Stimulated activated memory B cell treated with anti-CD40 and anti-IgM and Interleukin-4, amounts not matched to agents 10 μg/mL and 1 μg/mL and 100 μg/mL, for 72 hours (primary cell): ENCODE results near the gene SMARCA2.

ENCODE experiments used
- ATAC-seq: fragments of 150-1000 bp; cut with Tn5 transposase; 2 replicates; pipeline ENCODE4 v1.10.0; 2021
- H3K27ac Mint-ChIP-seq: one replicate; pipeline ENCODE4 v1.8.0; 2022; ENCODE audit warnings: mild to moderate bottlenecking, mixed read lengths
- H3K27me3 Mint-ChIP-seq: one replicate; pipeline ENCODE4 v1.8.0; 2022; ENCODE audit warnings: mixed read lengths
- H3K36me3 Mint-ChIP-seq: one replicate; pipeline ENCODE4 v1.8.0; 2022; ENCODE audit warnings: mixed read lengths
- H3K4me1 Mint-ChIP-seq: one replicate; pipeline ENCODE4 v1.8.0; 2022; ENCODE audit warnings: mixed read lengths
- H3K4me3 Mint-ChIP-seq: one replicate; pipeline ENCODE4 v1.8.0; 2022; ENCODE audit warnings: mild to moderate bottlenecking, moderate library complexity, mixed read lengths
- H3K9me3 Mint-ChIP-seq: one replicate; pipeline ENCODE4 v1.8.0; 2022; ENCODE audit warnings: mixed read lengths

The SMARCA2 gene

GRCh38 chr9:2173170-2173569 lies 158.0 kb downstream of the SMARCA2 start:
- Mint-ChIP-seq H3K27ac (no peak overlapping the region), H3K4me1 (no peaks in the 10 kb centered on the region), H3K36me3 (peaks cover 48% of the 10 kb centered on the region), H3K9me3 (peaks cover 4% of the 10 kb centered on the region), H3K27me3 (no peaks in the 10 kb centered on the region), H3K4me3 (no peak overlapping the region)
- no peak for ATAC-seq

DNA sequence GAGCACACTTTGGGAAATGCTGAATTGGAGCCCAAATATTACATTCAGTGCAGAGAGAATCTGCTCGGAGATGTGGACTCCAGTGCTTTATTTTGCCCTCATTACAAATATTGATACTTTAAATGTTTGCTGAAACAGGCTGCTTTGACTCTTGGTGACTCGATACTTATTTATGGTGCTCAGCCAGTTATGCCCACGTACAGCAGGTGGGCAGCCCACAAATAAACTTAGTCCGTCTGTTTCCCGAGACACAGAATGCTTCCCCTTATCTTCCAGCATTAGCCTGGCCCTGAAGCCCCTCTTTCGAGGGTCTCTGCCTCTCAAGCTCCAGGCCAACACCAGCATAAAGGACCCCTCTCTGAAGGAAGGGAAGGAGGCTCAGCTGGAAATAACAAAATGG lies 158.7 kb downstream of the SMARCA2 start:
- H3K4me1 Mint-ChIP-seq, result no peaks in the 10 kb centered on the region
- no peak for ATAC-seq
- peaks cover 50% of the 10 kb centered on the region for H3K36me3 Mint-ChIP-seq
- no peaks in the 10 kb centered on the region for H3K27me3 Mint-ChIP-seq
- no peak overlapping the region for H3K27ac Mint-ChIP-seq
- H3K9me3 Mint-ChIP-seq, result peaks cover 4% of the 10 kb centered on the region
- H3K4me3 Mint-ChIP-seq, result no peak overlapping the region

GRCh38 chr9:2174306-2174705 lies 159.2 kb downstream of the SMARCA2 start:
- no peaks in the 10 kb centered on the region for H3K4me1 Mint-ChIP-seq
- no peaks in the 10 kb centered on the region for H3K27me3 Mint-ChIP-seq
- peaks cover 48% of the 10 kb centered on the region for H3K36me3 Mint-ChIP-seq
- H3K9me3 Mint-ChIP-seq, result peaks cover 4% of the 10 kb centered on the region
- no peak overlapping the region for H3K4me3 Mint-ChIP-seq
- no peak overlapping the region for H3K27ac Mint-ChIP-seq
- no peak for ATAC-seq

GRCh38 chr9:2174911-2175310 lies 159.8 kb downstream of the SMARCA2 start:
- H3K9me3 Mint-ChIP-seq, result peaks cover 4% of the 10 kb centered on the region

DNA sequence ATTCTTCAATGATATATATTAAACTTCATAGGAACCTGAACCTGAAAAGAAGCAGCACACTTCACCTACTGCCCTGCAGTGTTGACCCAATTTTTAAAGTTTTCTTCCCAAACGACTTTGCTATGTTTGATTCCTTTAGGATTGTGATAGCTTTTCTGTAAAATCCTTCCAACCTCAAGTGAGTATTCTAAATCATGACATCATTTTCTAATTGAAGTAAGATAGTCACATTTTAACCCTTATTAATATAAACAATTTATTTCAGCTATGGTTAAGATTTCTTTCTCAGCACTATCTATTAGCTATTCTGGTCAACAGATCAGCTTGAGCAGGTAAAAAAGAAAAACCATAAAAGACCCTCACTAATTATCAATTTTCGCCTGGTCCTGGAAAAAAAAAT lies 162.0 kb downstream of the SMARCA2 start:
- Mint-ChIP-seq H3K36me3 (peaks cover 37% of the 10 kb centered on the region), H3K4me3 (no peak overlapping the region), H3K27me3 (no peaks in the 10 kb centered on the region), H3K27ac (no peak overlapping the region), H3K9me3 (peaks cover 4% of the 10 kb centered on the region), H3K4me1 (no peaks in the 10 kb centered on the region)
- ATAC-seq, result no peak

More at GRCh38 chr9:2174911-2175310, 159.8 kb downstream of the SMARCA2 start:
- Mint-ChIP-seq H3K4me1 (no peaks in the 10 kb centered on the region), H3K27ac (no peak overlapping the region), H3K36me3 (peaks cover 45% of the 10 kb centered on the region), H3K4me3 (no peak overlapping the region), H3K27me3 (no peaks in the 10 kb centered on the region)
- ATAC-seq, result no peak

- Mint-ChIP-seq H3K9me3 (no peaks in the 10 kb centered on the region), H3K27me3 (no peaks in the 10 kb centered on the region), H3K4me3 (no peak overlapping the region), H3K27ac (no peak overlapping the region), H3K4me1 (no peaks in the 10 kb centered on the region), H3K36me3 (peaks cover 31% of the 10 kb centered on the region)
- no peak for ATAC-seq
Observed at GRCh38 chr9:2178034-2178734, 163.0 kb downstream of the SMARCA2 start.

- peaks cover 36% of the 10 kb centered on the region for H3K36me3 Mint-ChIP-seq
- no peaks in the 10 kb centered on the region for H3K27me3 Mint-ChIP-seq
- no peaks in the 10 kb centered on the region for H3K4me1 Mint-ChIP-seq
- no peak overlapping the region for H3K4me3 Mint-ChIP-seq
- ATAC-seq, result no peak
- no peaks in the 10 kb centered on the region for H3K9me3 Mint-ChIP-seq
- no peak overlapping the region for H3K27ac Mint-ChIP-seq
Observed at GRCh38 chr9:2179567-2179966, 164.4 kb downstream of the SMARCA2 start.

DNA sequence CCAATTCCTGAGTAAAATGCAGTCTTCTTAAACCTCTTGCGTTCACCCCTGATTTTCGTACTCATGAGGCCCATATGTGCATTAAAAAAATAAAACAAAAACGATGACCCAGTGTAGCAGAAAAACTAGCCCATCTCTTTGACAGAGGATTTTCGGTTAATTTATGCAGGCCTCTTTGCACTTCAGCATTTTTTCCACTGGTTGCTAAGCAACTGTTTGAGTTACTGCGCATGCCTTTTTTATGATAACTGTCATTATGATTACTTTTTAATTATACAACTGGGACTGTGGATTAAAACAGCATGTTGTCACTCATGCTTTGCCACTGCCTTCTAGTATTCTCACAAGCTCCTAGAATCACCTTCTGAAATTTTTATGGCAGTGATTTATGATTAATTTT lies 165.0 kb downstream of the SMARCA2 start:
- no peaks in the 10 kb centered on the region for H3K9me3 Mint-ChIP-seq

GRCh38 chr9:2180704-2181103 lies 165.6 kb downstream of the SMARCA2 start:
- ATAC-seq, result no peak
- Mint-ChIP-seq H3K27me3 (no peaks in the 10 kb centered on the region), H3K36me3 (peaks cover 36% of the 10 kb centered on the region), H3K27ac (no peak overlapping the region), H3K4me1 (no peaks in the 10 kb centered on the region), H3K4me3 (no peak overlapping the region), H3K9me3 (no peaks in the 10 kb centered on the region)

More for the DNA sequence above, 165.0 kb downstream of the SMARCA2 start:
- Mint-ChIP-seq H3K4me1 (no peaks in the 10 kb centered on the region), H3K36me3 (peaks cover 35% of the 10 kb centered on the region), H3K27me3 (no peaks in the 10 kb centered on the region), H3K4me3 (no peak overlapping the region), H3K27ac (no peak overlapping the region)
- ATAC-seq, result no peak

- no peak for ATAC-seq
- Mint-ChIP-seq H3K4me1 (no peaks in the 10 kb centered on the region), H3K9me3 (no peaks in the 10 kb centered on the region), H3K27me3 (no peaks in the 10 kb centered on the region), H3K4me3 (no peak overlapping the region), H3K36me3 (peaks cover 46% of the 10 kb centered on the region), H3K27ac (no peak overlapping the region)
Observed at GRCh38 chr9:2181792-2182191, 166.6 kb downstream of the SMARCA2 start.

GRCh38 chr9:2190939-2191608 lies 175.9 kb downstream of the SMARCA2 start:
- Mint-ChIP-seq H3K4me3 (no peak overlapping the region), H3K27me3 (no peaks in the 10 kb centered on the region), H3K36me3 (peaks cover 88% of the 10 kb centered on the region), H3K27ac (no peak overlapping the region), H3K4me1 (no peaks in the 10 kb centered on the region), H3K9me3 (no peaks in the 10 kb centered on the region)
- no peak for ATAC-seq

- Mint-ChIP-seq H3K27ac (no peak overlapping the region), H3K36me3 (peaks cover 89% of the 10 kb centered on the region), H3K4me1 (no peaks in the 10 kb centered on the region), H3K27me3 (no peaks in the 10 kb centered on the region), H3K4me3 (no peak overlapping the region), H3K9me3 (no peaks in the 10 kb centered on the region)
- ATAC-seq, result no peak
Observed at GRCh38 chr9:2191609-2191972, 176.4 kb downstream of the SMARCA2 start.

GRCh38 chr9:2192356-2192979 lies 177.3 kb downstream of the SMARCA2 start:
- Mint-ChIP-seq H3K27me3 (no peaks in the 10 kb centered on the region), H3K36me3 (peaks cover 90% of the 10 kb centered on the region), H3K4me3 (no peak overlapping the region), H3K9me3 (no peaks in the 10 kb centered on the region), H3K27ac (no peak overlapping the region), H3K4me1 (no peaks in the 10 kb centered on the region)
- no peak for ATAC-seq

DNA sequence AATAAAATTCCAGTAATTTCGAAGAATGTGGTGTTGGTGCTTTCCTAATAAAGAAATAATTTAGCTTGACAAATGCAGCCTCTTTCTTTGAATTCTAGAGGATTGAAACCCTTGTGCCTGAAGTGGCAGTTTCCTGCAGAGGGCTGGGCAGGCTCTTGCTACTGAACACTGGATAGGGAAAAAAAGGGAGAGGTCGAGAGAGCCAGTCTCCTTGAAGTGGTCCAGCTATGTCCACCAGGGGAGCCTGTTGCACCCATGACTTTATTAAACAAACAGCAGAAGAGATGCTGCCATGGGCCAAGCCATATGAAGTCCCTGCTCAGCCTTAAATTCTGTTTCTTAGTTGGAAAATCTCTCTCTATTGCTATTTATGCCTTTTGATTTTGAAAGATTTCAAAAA lies 178.4 kb downstream of the SMARCA2 start:
- no peaks in the 10 kb centered on the region for H3K4me1 Mint-ChIP-seq
- no peak overlapping the region for H3K27ac Mint-ChIP-seq
- peaks cover 3% of the 10 kb centered on the region for H3K9me3 Mint-ChIP-seq
- no peaks in the 10 kb centered on the region for H3K27me3 Mint-ChIP-seq
- H3K36me3 Mint-ChIP-seq, result peaks cover 97% of the 10 kb centered on the region
- no peak for ATAC-seq
- H3K4me3 Mint-ChIP-seq, result no peak overlapping the region

- Mint-ChIP-seq H3K27me3 (no peaks in the 10 kb centered on the region), H3K27ac (no peak overlapping the region), H3K4me1 (no peaks in the 10 kb centered on the region), H3K4me3 (no peak overlapping the region), H3K36me3 (peaks cover 97% of the 10 kb centered on the region), H3K9me3 (peaks cover 12% of the 10 kb centered on the region)
- no peak for ATAC-seq
Observed at GRCh38 chr9:2195211-2195610, 180.1 kb downstream of the SMARCA2 start.

GRCh38 chr9:2196757-2197156 lies 181.6 kb downstream of the SMARCA2 start:
- H3K27me3 Mint-ChIP-seq, result no peaks in the 10 kb centered on the region
- H3K27ac Mint-ChIP-seq, result no peak overlapping the region
- ATAC-seq, result no peak
- H3K9me3 Mint-ChIP-seq, result peaks cover 21% of the 10 kb centered on the region
- no peak overlapping the region for H3K4me3 Mint-ChIP-seq
- H3K4me1 Mint-ChIP-seq, result no peaks in the 10 kb centered on the region
- H3K36me3 Mint-ChIP-seq, result peaks cover 97% of the 10 kb centered on the region
